ENCODE results near the gene GPX2.

Gene GPX2

DNA sequence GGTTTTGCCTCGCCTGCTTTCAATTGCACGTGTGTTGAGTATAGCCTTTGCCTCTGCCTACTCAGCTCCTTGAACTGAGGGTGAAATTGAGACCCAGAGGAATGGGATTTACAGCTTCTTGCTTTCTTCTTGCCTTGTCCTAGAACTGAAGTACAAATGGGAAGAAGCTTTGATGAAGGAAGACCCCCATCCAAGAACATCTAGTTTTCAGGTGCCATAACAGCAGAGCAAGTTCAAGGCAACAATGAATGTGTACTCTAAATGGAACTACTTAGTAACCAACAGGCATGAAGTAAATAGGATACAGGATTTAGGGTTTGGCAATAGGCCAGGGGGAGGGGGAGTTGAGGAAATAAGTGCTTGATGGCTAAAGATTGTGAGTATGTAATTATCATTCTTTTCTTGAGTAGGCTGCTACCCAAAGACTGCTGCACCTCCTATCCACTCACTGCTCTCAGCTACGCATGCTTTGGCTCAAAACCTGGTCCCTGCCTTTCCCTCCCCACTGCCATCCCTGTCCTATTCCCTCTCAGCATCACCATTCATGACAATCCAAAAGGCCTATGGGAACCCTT, 2.1 kb downstream of the GPX2 start:
- no peak for DNase-seq (ENCODE audit: extremely low read depth in 1 of 2, low read depth in 1 of 2)

- DNase-seq (ENCODE audit: extremely low read depth in 1 of 2, low read depth in 1 of 2) = no peak
Measured at GRCh38 chr14:64939817-64940190, 2.7 kb downstream of the GPX2 start.

DNA sequence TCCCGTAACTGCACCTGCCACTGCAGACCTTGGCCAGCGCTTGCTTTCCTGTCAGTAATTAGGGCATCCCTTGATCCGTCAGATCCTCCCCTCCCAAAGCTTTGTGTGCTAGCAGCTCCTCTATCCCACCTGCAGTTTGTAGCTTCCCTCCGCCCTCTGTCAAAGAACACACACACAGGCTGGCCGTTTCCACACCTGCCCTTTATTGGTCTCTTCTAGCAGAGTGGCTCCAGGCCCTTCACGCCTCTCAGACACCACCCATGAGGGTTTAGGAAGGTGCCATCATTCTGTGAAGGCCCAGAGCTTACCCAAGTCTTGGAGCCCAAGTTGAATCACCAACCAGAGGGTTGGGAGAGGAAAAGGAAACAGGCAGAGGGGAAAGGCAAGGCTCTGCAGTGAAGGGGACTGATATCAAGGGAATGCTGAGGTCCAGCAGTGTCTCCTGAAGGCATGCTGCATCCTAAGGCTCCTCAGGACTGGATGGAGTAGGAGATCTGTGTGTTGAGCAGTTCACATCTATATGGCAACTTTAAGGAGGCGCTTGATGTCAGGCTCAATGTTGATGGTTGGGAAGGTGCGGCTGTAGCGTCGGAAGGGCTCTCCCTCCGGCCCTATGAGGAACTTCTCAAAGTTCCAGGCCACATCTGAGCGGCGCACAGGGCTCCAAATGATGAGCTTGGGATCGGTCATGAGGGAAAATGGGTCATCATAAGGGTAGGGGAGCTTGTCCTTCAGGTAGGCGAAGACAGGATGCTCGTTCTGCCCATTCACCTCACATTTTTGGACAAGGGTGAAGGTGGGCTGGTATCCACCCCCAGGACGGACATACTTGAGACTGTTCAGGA, 3.4 kb downstream of the GPX2 start:
- DNase-seq (ENCODE audit: extremely low read depth in 1 of 2, low read depth in 1 of 2) = no peak

DNA sequence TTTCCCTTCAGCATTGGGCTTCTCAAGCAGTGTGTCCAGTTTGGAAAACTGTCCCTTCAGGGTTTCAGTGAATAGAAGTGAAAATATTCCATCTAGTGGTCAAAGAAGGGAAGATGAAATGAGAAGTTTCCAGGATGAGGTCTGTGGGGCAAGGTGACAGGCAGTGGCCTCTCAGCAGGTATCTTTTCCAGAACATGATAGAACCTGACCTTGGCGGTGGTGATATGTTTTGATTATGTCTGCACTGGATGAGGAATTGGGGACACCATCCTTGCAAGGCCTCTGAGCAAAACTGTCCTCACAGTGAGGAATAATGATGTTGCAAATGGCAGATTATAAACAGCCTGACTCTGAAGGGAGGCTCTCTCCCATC, 4.7 kb downstream of the GPX2 start:
- no peak for DNase-seq (ENCODE audit: extremely low read depth in 1 of 2, low read depth in 1 of 2)

DNA sequence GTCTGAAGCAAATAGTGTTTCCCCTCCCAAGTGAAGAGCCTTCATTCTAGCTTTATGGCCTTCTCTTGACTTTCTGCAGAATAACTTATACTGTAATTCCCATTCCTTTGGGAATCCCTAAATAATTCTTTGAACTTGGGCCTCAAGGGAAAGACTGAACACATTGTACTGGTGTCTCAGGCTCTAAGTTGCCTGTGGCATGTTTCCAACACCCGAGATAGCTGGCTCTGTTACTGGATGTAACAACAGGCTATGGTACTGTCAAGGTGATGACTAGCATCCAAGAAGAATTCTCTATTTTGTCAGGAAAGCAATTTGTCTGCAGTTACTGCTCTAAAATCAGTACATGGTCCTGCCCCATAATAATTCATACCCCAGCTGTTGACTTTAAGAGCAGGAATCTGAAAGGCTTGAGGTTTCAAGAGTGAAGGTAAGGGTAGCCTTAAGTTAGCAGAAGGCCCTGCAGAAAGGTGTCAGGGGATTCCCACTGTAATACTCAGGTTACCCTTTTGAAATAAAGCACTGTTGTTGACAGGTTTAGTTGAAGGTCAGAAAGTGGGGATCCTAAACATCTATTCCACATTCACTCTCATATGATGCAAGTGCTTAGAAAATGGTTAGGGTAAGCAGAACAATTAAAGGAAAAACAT, 5.2 kb downstream of the GPX2 start:
- no peak for DNase-seq (ENCODE audit: extremely low read depth in 1 of 2, low read depth in 1 of 2)

DNA sequence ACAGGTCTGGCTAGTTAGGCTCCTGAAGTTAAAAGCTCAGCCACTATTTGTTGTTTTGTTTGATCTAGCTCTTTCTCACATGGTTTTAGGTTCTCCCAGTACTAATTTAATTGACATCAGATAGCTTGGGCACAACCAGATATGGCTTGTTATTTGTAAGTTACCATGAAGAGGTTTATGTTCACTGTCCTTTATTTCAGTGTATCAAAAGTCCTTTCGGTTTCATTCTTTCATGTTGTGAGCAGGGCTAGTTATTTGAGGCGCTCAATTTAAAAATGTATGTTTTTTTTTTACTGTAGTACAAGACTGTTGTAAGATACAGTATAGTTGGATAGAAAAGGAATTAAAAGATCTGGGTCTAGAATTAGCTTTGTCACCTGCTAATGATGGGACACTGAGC, 7.0 kb downstream of the GPX2 start:
- no peak for DNase-seq (ENCODE audit: extremely low read depth in 1 of 2, low read depth in 1 of 2)

GRCh38 chr14:64934338-64934929, 8.1 kb downstream of the GPX2 start:
- DNase-seq (ENCODE audit: extremely low read depth in 1 of 2, low read depth in 1 of 2) = no peak

GRCh38 chr14:64932231-64932630, 10.3 kb downstream of the GPX2 start:
- DNase-seq (ENCODE audit: extremely low read depth in 1 of 2, low read depth in 1 of 2) = no peak

GRCh38 chr14:64931123-64931522, 11.4 kb downstream of the GPX2 start:
- DNase-seq (ENCODE audit: extremely low read depth in 1 of 2, low read depth in 1 of 2) = no peak

- no peak for DNase-seq (ENCODE audit: extremely low read depth in 1 of 2, low read depth in 1 of 2)
Measured at GRCh38 chr14:64930085-64930843, 12.3 kb downstream of the GPX2 start.

GRCh38 chr14:64929014-64929359, 13.6 kb downstream of the GPX2 start:
- DNase-seq (ENCODE audit: extremely low read depth in 1 of 2, low read depth in 1 of 2) = no peak

DNA sequence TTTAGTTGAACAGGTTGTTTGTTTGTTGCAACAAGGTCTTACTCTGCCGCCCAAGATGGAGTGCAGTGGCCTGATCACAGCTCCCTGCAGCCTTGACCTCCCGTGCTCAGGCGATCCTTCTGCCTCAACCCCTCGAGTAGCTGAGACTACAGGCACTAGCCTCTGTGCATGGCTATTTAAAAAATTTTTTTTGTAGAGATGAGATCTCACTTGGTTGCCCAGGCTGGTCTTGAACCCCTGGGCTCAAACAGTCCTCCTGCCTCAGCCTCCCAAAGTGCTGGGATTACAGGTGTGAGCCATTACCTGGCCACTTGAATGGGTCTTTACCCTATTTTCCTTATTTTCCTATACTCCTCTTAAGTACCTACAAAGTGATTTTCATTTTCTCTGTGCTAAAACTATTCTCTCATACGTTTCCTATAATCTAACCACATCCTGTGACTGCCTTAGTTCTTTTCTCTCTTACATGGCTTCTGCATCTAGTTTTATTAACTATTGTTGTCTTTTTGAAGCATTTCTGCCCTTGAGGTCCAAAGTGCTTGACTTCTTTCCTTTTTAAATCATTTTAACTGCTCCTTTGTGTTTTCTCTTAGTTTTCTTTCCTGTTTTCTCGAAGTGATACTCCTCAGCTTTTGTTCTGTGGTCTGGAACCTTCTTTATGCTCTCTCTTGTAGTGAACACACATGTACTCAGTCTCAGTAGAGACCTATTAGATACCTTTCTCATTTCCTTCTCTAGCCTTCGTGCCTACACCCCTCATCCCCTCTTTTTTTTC, 14.1 kb downstream of the GPX2 start:
- no peak for DNase-seq (ENCODE audit: extremely low read depth in 1 of 2, low read depth in 1 of 2)

GRCh38 chr14:64927031-64927430, 15.5 kb downstream of the GPX2 start:
- DNase-seq (ENCODE audit: extremely low read depth in 1 of 2, low read depth in 1 of 2) = no peak

DNA sequence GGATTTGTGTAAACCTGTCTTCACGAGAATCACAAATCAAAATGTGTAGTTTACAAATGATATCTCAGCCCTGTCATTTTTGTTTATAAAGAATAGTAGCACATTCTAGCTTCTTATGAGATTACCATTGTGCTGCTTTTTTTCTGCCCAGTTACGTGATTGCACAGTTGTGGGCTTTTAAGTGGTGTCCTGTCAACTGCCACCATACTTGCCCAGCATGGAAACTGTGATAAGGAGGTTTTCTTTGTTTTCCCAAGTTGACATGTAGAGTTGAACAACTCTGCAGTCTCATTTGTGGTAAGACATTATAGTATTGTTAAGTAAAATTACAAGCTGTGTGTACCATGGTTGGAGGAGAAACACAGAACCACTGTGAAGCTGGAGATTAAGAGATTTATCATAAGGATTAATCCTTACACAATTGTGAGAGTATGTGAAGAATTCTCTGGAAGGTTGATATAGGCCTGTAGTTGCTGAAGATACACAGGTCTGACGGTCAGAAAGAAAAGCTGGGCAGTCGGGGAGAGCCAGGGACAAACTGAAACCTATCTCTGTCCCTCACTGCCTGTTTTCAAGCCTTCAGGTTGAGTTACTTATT, 16.0 kb downstream of the GPX2 start:
- no peak for DNase-seq (ENCODE audit: extremely low read depth in 1 of 2, low read depth in 1 of 2)

DNA sequence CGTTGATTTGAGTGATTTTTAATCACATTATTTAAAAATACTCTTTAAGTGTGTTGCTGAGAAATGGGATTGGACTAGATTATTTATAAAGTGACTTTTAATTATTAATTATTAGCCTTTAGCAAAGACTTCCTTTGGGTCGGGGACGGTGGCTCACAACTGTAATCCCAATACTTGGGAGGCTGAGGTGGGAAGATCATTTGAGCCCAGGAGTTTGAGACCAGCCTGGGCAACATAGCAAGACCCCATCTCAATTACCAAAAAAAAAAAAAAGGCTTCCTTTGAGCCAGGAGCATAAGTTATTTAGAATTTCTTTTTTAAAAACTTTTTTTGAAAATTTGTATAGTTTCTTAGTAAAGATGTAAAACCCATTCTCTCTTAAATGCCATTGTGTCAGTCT, 19.5 kb downstream of the GPX2 start:
- DNase-seq (ENCODE audit: extremely low read depth in 1 of 2, low read depth in 1 of 2) = no peak

- no peak for DNase-seq (ENCODE audit: extremely low read depth in 1 of 2, low read depth in 1 of 2)
Measured at GRCh38 chr14:64920465-64920864, 22.1 kb downstream of the GPX2 start.

- DNase-seq (ENCODE audit: extremely low read depth in 1 of 2, low read depth in 1 of 2) = no peak
Measured at GRCh38 chr14:64919618-64920017, 22.9 kb downstream of the GPX2 start.

DNA sequence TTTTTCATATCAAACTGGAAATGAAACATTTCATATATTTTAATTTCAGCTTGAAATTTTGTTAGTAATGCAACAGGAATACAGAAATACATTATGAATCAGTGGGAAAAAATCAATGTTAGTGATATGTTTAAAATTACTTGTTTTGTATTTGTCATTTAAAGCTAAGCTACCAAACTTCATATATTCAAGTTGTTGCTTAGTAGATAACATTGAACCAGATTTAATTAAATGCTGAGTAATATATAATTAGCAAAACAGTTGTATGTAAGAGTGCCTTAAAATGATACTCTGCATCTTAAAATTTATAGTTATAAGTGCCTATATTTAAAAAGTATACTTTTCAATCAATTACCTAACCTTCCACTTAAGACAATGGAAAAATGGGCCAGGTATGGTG, 23.3 kb downstream of the GPX2 start:
- no peak for DNase-seq (ENCODE audit: extremely low read depth in 1 of 2, low read depth in 1 of 2)

DNA sequence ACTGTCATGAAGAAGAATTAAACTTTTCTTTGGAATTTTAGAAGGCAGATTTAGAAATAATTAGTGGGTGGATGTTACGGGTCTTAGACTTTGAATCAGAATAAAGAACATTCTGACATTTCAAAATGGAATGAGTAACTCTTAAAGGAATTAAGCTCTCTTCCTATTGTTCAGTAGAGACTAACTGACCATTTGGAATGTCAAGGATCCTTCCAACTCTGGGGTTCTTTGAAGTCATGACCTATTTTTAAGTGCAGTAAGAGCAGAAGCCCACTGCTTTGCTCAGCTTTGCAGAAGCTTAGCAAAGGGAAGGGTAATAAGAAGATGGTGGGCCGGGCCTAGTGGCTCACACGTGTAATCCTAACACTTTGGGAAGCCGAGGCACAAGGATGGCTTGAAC, 24.3 kb downstream of the GPX2 start:
- no peak for DNase-seq (ENCODE audit: extremely low read depth in 1 of 2, low read depth in 1 of 2)

- no peak for DNase-seq (ENCODE audit: extremely low read depth in 1 of 2, low read depth in 1 of 2)
Measured at GRCh38 chr14:64915797-64916196, 26.7 kb downstream of the GPX2 start.

Measured in stimulated activated CD8-positive, alpha-beta memory T cell treated with anti-CD3 and anti-CD28 coated beads, Interleukin-7, amount 100 ng/mL, for 48 hours (primary cell).